Stimulated activated CD8-positive, alpha-beta memory T cell treated with anti-CD3 and anti-CD28 coated beads, Interleukin-2, amount 100 ng/mL, for 1 hour (primary cell): Measurements from ENCODE around the gene ADAMTS18.

Source experiments
- DNase-seq, 2 donors: peaks; one replicate each; pipeline ENCODE4 v3.0.0-alpha.2; 2020; ENCODE audit warnings: low read depth in 2 of 2

The ADAMTS18 gene

DNA sequence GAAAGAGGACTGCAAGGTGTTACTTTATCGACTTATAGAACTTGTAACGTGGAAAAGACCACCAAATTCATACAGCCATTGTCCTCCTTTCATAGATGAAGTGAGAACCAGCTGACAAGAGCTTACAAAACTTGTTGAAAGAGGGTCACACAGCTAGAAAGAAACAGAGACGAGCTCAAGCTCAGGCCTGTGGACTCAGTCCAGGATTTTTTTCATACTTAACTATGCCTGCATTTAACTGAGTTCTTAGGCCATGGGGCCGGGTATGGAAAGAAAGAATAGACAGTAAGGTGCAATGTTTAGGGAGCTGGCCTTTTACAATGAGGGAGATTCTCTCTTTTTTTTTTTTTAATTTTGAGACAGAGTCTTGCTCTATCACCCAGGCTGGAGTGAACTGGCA, 106.1 kb downstream of the ADAMTS18 start:
- DNase-seq, result no peak

DNA sequence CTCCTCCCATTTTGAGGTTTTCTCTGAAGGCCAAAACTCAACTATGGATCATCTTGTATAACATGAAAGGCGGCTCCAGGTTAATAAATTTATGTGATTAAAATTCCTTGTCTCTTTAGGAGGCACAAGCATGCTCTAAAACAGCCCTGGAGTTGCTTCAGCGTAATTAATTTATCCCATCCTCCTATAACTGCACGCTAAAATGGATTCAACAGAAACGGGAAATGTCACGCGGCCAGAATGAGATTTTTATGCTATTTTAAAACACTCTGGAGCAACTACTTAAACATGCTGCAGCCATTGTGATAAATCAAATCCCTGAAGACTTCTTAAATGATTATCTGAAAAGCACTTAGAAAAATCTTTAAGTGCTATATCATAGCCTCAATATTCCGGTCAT, 106.6 kb downstream of the ADAMTS18 start:
- DNase-seq, result no peak

DNA sequence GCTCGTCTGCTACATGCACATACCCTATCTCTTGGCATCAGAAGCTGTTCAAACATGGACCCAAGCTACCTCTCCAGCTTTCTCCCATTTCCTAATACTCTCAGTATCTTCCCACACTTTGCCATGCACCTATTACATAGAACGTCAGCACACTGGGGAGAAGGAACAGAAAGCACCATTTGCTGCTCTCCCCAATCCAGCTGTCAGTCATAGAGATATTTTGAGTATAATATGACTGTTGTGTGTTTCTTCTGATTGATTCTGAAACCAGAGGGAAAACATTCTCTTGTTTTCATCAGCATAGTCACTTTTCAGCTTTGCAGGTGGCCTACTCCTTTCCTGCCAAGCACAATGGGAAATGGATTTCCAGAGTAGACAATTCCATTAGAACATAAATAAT, 107.1 kb downstream of the ADAMTS18 start:
- DNase-seq, result no peak

GRCh38 chr16:77324729-77325128, 110.1 kb downstream of the ADAMTS18 start:
- DNase-seq, result no peak

DNA sequence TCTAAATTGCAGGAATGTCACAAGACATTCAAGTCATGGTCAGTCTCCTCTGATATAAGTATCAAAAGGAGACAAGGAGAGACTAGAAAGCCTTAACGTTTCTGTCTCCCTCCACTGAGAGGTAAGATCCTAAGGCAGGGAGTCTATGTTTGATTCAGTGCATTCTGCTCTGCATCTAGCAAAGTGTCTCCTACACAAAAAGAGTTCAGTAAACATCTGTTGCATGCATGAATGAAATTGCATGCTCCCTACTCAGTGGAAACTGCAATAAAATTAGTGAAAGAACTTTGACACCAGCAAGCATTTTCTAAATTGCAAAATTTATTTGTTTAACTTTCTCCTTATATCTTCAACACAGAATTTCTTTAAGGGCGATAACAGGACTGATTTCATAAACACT, 111.1 kb downstream of the ADAMTS18 start:
- no peak for DNase-seq

DNA sequence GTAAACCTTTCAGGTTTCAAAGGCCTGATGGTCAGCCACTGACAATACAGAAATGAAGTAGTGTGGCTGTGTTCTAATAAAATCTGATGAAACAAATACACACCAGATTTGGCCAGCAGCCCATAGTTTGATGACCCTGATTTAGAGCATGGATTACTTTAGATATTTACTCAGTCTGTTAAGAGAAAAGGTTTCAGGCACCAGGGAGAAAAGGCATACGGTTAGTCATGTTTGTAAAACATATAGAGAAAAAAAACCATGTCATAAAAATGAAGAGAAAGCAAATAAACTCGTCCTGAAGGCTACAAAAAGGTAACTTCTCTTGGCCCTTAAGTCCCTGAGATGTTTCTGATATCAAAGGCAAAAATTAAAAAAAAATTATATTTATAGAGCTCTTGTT, 112.1 kb downstream of the ADAMTS18 start:
- DNase-seq, result no peak

DNA sequence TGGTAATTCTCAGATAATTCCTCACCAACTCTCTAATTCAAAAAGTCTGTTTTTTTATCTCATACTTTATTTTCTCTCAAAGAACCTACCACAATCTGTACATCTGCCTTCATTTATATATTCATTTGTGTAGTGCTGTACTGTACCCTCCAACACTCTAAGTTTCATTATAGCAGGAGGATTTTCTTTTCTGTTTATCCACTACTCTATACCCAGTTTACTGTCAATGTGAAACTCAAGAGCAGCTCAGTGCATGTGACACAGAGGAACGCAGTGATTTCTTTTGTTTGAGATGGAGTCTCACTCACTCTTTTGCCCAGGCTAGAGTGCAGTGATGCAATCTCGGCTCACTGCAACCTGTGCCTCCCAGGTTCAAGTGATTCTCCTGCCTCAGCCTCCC, 117.8 kb downstream of the ADAMTS18 start:
- no peak for DNase-seq

GRCh38 chr16:77310877-77311276, 124.0 kb downstream of the ADAMTS18 start:
- no peak for DNase-seq

DNA sequence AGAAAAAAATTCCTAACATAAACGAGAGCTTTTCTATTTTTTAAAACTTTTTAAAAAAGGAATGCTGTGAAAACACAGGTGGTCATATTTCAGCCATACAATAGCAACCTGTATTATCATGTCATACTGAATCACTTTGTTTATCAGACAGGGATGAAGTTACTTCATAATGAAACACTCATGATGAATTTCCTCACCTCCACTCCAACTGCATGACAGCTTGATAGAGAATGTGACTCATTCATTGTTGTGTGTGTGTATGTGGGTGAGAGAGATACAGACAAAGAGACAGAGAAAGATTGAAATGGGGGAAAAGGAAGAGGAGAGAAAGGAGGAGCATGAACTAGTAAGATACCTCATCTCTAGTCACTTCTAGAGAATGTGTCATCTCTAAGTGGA, 126.7 kb downstream of the ADAMTS18 start:
- DNase-seq, result no peak

DNA sequence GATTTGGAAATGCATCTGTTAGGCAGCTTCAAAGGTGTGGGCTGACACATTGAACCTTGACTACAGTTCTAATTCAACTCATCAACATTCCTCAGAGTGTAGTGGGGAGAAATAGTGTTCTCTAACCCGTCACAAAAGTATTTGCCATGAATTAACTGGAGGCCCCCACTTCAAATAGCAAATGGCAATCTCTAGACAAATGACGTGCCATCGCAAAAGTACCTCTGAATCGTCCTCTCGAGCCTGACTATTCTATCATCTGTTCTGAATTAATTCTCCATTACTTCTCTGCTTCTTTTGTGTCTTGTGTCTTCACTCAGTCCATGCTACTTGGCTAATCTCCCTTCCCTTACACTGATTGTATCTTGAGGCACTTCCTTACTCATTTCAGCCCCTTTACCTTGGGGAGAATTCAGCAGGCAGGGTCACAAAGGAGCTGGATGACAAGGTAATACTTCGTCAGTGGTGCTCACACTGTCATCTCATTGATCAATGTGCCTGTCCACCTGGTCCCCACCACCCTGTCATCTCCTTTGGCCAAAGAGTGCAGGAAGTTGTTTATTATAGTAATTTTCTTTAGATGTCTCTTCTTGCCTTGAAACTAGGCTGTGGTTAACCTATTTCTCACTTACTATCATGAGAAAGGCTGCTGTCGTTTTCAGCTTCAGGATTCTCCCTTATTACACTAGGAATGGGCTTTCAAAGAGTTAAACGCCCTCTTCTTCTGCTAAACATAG, 127.2 kb downstream of the ADAMTS18 start:
- DNase-seq, result no peak

DNA sequence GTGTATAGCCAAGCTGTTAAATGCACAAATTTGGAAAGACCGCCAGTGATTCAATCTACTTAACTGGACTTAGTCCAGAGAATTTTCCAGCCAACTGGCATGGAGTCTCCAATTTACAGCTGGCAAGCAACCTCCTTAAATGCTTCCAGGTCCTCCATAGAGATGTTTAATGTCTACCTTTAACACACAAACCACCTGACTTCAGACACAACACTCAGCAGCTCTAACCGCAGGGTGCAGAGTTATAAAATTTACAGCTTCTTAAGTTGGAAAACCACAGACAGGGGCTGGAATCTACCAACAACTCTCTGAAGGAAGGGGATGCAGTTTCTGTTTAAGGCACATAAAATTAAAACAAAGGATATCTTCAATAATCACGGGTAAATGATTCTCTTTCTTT, 128.8 kb downstream of the ADAMTS18 start:
- DNase-seq, result no peak

DNA sequence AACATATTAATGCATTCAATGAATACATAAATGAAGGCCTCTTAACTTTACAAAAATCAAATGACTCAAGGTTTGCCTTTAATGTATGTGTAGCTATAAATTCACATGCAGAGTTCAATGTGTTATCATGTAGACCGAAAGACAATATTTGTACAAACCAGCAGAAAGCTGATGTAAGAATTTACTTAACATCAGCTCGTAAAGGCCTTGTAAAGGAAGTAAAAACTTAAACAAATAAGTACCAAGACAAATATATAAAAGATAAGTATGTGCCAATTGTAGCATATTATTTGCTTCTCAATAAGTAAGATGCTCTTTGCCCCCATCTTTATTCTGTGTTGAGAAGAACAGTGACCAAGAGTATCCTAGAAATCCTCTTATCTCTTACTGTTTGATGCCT, 130.0 kb downstream of the ADAMTS18 start:
- no peak for DNase-seq

DNA sequence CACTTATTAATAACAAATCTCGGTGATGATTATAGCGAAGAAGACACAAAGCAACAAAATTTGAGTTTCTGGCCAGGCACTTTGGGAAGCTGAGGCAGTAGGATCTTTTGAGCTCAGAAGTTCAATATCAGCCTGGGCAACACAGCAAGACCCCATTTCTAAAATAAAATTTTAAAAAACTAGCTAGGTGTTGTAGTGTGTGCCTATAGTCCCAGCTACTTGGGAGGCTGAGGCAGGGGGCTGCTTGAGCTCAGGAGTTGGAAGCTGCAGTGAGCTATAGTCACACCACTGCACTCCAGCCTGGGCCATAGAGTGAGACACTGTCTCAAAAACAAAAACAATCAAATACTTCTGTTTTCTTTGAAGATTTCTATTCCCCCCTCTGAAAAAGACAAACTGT, 130.7 kb downstream of the ADAMTS18 start:
- no peak for DNase-seq

DNA sequence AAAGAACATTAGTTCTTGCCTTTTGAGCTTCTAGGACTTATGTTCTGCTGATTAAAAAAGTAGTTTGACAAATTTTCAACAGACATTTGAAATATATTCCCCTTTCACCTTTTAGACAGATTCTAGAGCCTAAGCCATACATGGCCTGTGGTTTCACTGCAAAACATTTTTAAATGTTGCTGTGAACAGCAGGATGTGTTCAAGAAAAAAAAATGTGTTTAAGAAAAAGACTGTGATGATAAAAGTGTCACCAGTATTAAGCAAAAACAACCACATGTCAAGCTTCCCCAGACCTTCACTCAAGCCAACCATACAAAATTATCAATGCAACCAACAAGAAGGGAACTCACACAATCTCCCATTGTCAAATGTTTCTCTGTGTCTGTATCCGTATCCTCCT, 132.2 kb downstream of the ADAMTS18 start:
- no peak for DNase-seq

GRCh38 chr16:77302249-77302648, 132.6 kb downstream of the ADAMTS18 start:
- DNase-seq, result no peak

GRCh38 chr16:77300256-77300655, 134.6 kb downstream of the ADAMTS18 start:
- no peak for DNase-seq

DNA sequence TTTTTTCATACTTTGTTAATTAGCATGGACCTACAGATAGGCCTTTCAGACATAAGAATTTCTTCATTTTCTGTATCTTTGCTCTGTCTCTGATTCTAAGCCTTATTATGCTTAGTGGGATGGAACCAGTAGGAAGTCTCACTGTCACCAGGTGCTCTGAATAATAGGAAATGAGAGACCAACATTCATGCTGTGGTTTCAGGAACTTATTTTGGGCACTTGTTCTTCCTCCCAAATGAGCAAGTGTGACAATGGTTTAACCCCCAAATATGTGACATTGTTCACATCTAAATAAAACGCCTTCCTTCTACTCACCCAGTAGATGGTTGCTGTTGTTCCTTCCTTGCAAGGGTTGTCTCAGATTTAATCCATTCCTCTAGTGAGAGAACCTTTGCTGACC, 135.4 kb downstream of the ADAMTS18 start:
- DNase-seq, result no peak

DNA sequence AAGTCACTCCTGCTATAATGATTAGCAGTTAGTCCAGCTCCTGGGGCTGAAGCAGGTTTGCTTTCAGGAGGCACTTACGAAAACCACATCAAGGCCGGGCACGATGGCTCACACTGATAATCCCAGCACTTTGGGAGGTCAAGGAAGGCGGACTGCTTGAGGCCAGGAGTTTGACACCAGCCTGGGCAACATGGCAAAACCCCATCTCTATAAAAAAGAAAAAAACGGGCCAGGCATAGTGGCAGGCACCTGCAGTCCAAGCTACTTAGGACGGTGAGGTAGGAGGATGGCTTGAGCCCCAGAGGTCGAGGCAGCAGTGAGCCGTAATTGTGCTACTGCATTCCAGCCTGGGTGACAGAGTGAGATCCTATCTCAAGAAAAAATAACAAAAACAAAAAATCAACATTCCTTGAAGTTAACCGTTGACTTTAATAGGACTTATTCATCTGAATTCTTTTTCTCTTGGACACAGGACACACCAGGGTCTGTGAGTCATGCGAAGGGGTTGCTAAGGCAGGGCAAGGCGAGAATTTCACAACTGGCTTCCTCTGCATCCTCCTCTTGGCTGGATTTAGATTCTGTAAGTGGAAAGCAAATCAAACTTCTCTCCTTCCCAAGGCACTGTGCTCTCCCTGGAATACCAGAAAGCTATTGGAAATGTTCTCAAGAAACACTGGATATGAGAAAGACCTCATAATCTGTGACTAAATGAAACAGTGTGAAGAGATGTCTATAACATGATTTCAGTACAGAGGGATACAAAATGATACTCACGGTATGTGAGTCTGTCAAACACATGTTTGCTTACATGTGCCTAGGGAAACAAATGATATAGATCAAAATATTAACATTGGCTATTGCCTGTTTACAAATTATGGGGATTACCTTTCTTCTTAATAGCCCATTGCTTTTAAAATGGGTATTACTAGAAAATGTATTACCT, 136.1 kb downstream of the ADAMTS18 start:
- no peak for DNase-seq

DNA sequence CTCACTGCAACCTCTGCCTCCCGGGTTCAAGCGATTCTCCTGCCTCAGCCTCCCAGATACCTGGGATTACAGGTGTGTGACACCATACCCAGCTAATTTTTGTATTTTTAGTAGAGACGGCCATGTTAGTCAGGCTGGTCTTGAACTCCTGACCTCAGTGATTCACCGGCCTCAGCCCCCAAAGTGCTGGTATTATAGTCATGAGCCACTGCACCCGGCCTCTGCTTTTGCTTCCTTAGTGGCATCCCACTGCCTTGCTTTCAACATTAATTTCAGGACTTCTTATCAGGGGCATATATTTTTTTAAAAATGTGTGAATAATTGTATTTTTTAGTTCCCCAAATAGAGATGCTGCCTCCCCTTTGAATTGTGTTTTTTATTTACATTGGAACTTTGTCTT, 136.8 kb downstream of the ADAMTS18 start:
- no peak for DNase-seq

DNA sequence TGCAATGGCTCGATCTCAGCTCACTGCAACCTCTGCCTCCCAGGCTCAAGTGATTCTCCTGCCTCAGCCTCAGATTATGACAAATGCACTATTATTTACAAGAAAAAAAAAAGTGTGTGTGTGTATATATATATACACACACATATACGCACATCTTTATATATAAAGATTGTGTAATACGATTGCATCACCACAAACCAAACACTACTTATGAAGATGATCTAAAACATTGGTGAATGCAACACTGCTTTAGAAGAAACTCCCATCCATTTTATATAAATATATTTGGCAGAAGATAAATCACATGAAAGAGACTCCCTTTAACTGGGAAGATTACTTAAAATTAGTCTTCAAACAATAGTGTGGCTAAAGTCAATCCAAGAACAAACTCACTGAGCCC, 138.9 kb downstream of the ADAMTS18 start:
- DNase-seq, result no peak

GRCh38 chr16:77290451-77291115, 144.3 kb downstream of the ADAMTS18 start:
- DNase-seq, result no peak

- no peak for DNase-seq
Observed at GRCh38 chr16:77289331-77289809, 145.5 kb downstream of the ADAMTS18 start.
